HEK293 (cell line): Measurements from ENCODE around the gene PARP9.

ENCODE experiments used
- CTCF ChIA-PET: fragments of 350-600 bp; formaldehyde crosslinking; extraction: SDS; loops from one replicate; lab custom pipeline; 2021; ENCODE audit warnings: antibody characterized with exemption; lab: Yijun Ruan, JAX
- POLR2A ChIA-PET: fragments of 300-600 bp; formaldehyde crosslinking; extraction: SDS; loops from one replicate; lab custom pipeline; 2020; ENCODE audit warnings: antibody characterized with exemption, inconsistent platforms; lab: Yijun Ruan, JAX
- H3K27ac ChIP-seq: fragments of 200-500 bp; sonication (Bioruptor generic); 2 replicates; pipeline ENCODE4 v1.5.1; 2014; ENCODE audit warnings: low read depth, low read length, control low read depth, inconsistent platforms; ENCODE audit errors: extremely low read depth
- H3K36me3 ChIP-seq, 2 experiments: fragments of 200-500 bp in 1 of 2; sonication (Bioruptor generic) in 1 of 2; 1 replicate in 1 of 2; 2 replicates in 1 of 2; pipeline ENCODE4 v1.5.1; 2014 to 2017; ENCODE audit warnings: inconsistent platforms in 2 of 2, low read length in 2 of 2; ENCODE audit not compliant: control insufficient read depth in 2 of 2, insufficient read depth in 1 of 2
- H3K4me1 ChIP-seq: fragments of 200-500 bp; sonication (Bioruptor generic); 2 replicates; pipeline ENCODE4 v1.5.1; 2014; ENCODE audit warnings: mild to moderate bottlenecking, low read length, inconsistent platforms; ENCODE audit not compliant: control insufficient read depth, insufficient read depth
- H3K4me3 ChIP-seq: 2 replicates; pipeline ENCODE4 v1.5.1; 2011; ENCODE audit warnings: low read depth, mild to moderate bottlenecking, control low read depth, low read length, moderate library complexity
- H3K9me3 ChIP-seq: fragments of 200-500 bp; sonication (Bioruptor generic); 2 replicates; pipeline ENCODE4 v1.5.1; 2014; ENCODE audit warnings: low read depth, low read length, inconsistent platforms; ENCODE audit not compliant: control insufficient read depth, insufficient read depth
- FEZF1 ChIP-seq: fragments of 450-650 bp; formaldehyde crosslinking; IDR thresholded peaks from 2 replicates; pipeline ENCODE4 v1.5.1; 2016; ENCODE audit warnings: missing biosample characterization, missing genetic modification characterization
- HIC1 ChIP-seq: fragments of 450-650 bp; formaldehyde crosslinking; IDR thresholded peaks from 2 replicates; pipeline ENCODE4 v1.5.1; 2016; ENCODE audit warnings: missing biosample characterization, missing genetic modification characterization
- PRDM1 ChIP-seq: fragments of 450-650 bp; formaldehyde crosslinking; IDR thresholded peaks from 2 replicates; pipeline ENCODE4; 2016; ENCODE audit warnings: missing biosample characterization, missing genetic modification characterization
- PRDM4 ChIP-seq: fragments of 450-650 bp; formaldehyde crosslinking; IDR thresholded peaks from 2 replicates; pipeline ENCODE4 v1.5.1; 2017; ENCODE audit warnings: missing biosample characterization, missing genetic modification characterization
- RBAK ChIP-seq: fragments of 450-650 bp; formaldehyde crosslinking; IDR thresholded peaks from 2 replicates; pipeline ENCODE4 v1.5.1; 2016; ENCODE audit warnings: missing biosample characterization, missing genetic modification characterization
- ZBTB17 ChIP-seq: fragments of 450-650 bp; formaldehyde crosslinking; IDR thresholded peaks from 2 replicates; pipeline ENCODE4 v1.5.1; 2016; ENCODE audit warnings: missing biosample characterization, missing genetic modification characterization
- ZBTB48 ChIP-seq: fragments of 450-650 bp; formaldehyde crosslinking; IDR thresholded peaks from 2 replicates; pipeline ENCODE4 v1.5.1; 2016; ENCODE audit warnings: missing biosample characterization, missing genetic modification characterization
- ZEB2 ChIP-seq: fragments of 450-650 bp; formaldehyde crosslinking; IDR thresholded peaks from 2 replicates; pipeline ENCODE4 v1.5.1; 2016; ENCODE audit warnings: missing biosample characterization, missing genetic modification characterization
- ZFP3 ChIP-seq: fragments of 450-650 bp; formaldehyde crosslinking; IDR thresholded peaks from 2 replicates; pipeline ENCODE4 v1.5.1; 2016; ENCODE audit warnings: low read depth, missing biosample characterization, missing genetic modification characterization
- ZIC2 ChIP-seq: fragments of 450-650 bp; formaldehyde crosslinking; IDR thresholded peaks from 2 replicates; pipeline ENCODE4 v1.5.1; 2016; ENCODE audit warnings: missing biosample characterization, missing genetic modification characterization
- ZNF175 ChIP-seq: fragments of 450-650 bp; formaldehyde crosslinking; IDR thresholded peaks from 2 replicates; pipeline ENCODE4 v1.5.1; 2016; ENCODE audit warnings: missing biosample characterization, missing genetic modification characterization
- ZNF274 ChIP-seq, 2 experiments: fragments of 200-500 bp in 1 of 2; fragments of 450-650 bp in 1 of 2; sonication (Bioruptor generic) in 1 of 2; formaldehyde crosslinking in 1 of 2; IDR thresholded peaks; 2 replicates each; pipeline versions ENCODE4 v1.5.1 to v1.6.1; 2014 to 2016; ENCODE audit warnings: borderline replicate concordance in 1 of 2, inconsistent platforms in 1 of 2, low read length in 1 of 2, missing biosample characterization in 1 of 2, missing genetic modification characterization in 1 of 2
- ZNF350 ChIP-seq: fragments of 450-650 bp; formaldehyde crosslinking; IDR thresholded peaks from 2 replicates; pipeline ENCODE4 v1.5.0; 2017; ENCODE audit warnings: missing biosample characterization, mild to moderate bottlenecking, missing genetic modification characterization
- ZNF37A ChIP-seq: fragments of 450-650 bp; IDR thresholded peaks from 2 replicates; pipeline ENCODE4 v1.5.1; 2018; ENCODE audit warnings: missing biosample characterization, missing genetic modification characterization
- ZNF596 ChIP-seq: fragments of 450-650 bp; IDR thresholded peaks from 2 replicates; pipeline ENCODE4 v1.5.0; 2018; ENCODE audit warnings: missing biosample characterization, mild to moderate bottlenecking, missing genetic modification characterization, moderate library complexity
- ZNF664 ChIP-seq: fragments of 450-650 bp; formaldehyde crosslinking; IDR thresholded peaks from 2 replicates; pipeline ENCODE4 v1.5.1; 2016; ENCODE audit warnings: missing biosample characterization, missing genetic modification characterization
- ZNF701 ChIP-seq: fragments of 450-650 bp; formaldehyde crosslinking; IDR thresholded peaks from 2 replicates; pipeline ENCODE4 v1.5.1; 2016; ENCODE audit warnings: missing biosample characterization, missing genetic modification characterization
- ZNF704 ChIP-seq: fragments of 450-650 bp; formaldehyde crosslinking; IDR thresholded peaks from 2 replicates; pipeline ENCODE4 v1.5.1; 2016; ENCODE audit warnings: missing biosample characterization, missing genetic modification characterization
- ZSCAN16 ChIP-seq: fragments of 450-650 bp; formaldehyde crosslinking; IDR thresholded peaks from 2 replicates; pipeline ENCODE4 v1.5.1; 2016; ENCODE audit warnings: missing biosample characterization, missing genetic modification characterization
- ZSCAN18 ChIP-seq: fragments of 450-650 bp; formaldehyde crosslinking; IDR thresholded peaks from 2 replicates; pipeline ENCODE4 v1.5.1; 2016; ENCODE audit warnings: missing biosample characterization, missing genetic modification characterization

Gene PARP9

GRCh38 chr3:122587572-122587971 is 23.5 kb upstream of the PARP9 start (continued):
- TF ChIP-seq RBAK (tag by site-specific recombination) (no peak), ZSCAN18 (tag by site-specific recombination) (no peak), ZNF175 (no peak), ZNF664 (tag by site-specific recombination) (no peak)

GRCh38 chr3:122586773-122587485 is 22.8 kb upstream of the PARP9 start:
- Histone ChIP-seq H3K27ac (no peak overlapping the region), H3K9me3 (no peaks in the 10 kb centered on the region), H3K4me1 (no peaks in the 10 kb centered on the region), H3K36me3 (no peaks in the 10 kb centered on the region), H3K4me3 (no peak overlapping the region)
- ChIA-PET CTCF (interaction anchor here (0.6 kb wide), 1 partner anchor 482 kb away, joined by 3 read pairs; no protein-coding TSS in a partner anchor), POLR2A (no interaction called here)
- TF ChIP-seq ZNF350 (no peak), ZNF37A (tag by site-specific recombination) (no peak), PRDM1 (tag by site-specific recombination) (no peak), ZBTB17 (tag by site-specific recombination) (no peak), FEZF1 (tag by site-specific recombination) (no peak), ZSCAN16 (tag by site-specific recombination) (no peak), ZBTB48 (tag by site-specific recombination) (no peak), ZNF701 (tag by site-specific recombination) (no peak), ZFP3 (tag by site-specific recombination) (no peak), ZIC2 (no peak), PRDM4 (tag by site-specific recombination) (no peak), ZNF274 (IDR thresholded peaks at IDR 0.05; ENCODE audit: low read length) (no peak), ZNF274 (tag by site-specific recombination; IDR thresholded peaks at IDR 0.05; ENCODE audit: borderline replicate concordance) (no peak), ZNF704 (tag by site-specific recombination) (no peak), ZEB2 (tag by site-specific recombination) (no peak), ZNF596 (tag by site-specific recombination) (no peak), HIC1 (no peak)
